CD4-positive, alpha-beta T cell treated with Interleukin-10 for 1 hour (primary cell): Measurements from ENCODE around the gene ACTRT2.

Experiments
- DNase-seq: peaks from one replicate; pipeline ENCODE4 v3.0.0-alpha.2; 2020

Gene ACTRT2

GRCh38 chr1:2983706-2984398 lies 37.4 kb upstream of the ACTRT2 start:
- DNase-seq = no peak

GRCh38 chr1:2984399-2985061 lies 36.7 kb upstream of the ACTRT2 start:
- DNase-seq = no peak

GRCh38 chr1:2985067-2985561 lies 36.2 kb upstream of the ACTRT2 start:
- no peak for DNase-seq

- no peak for DNase-seq
These were observed 35.3 kb upstream of the ACTRT2 start for GRCh38 chr1:2985694-2986548.

GRCh38 chr1:2986549-2987305 lies 34.5 kb upstream of the ACTRT2 start:
- no peak for DNase-seq

- no peak for DNase-seq
These were observed 33.5 kb upstream of the ACTRT2 start for GRCh38 chr1:2987773-2988172.

GRCh38 chr1:2988256-2988655 lies 33.0 kb upstream of the ACTRT2 start:
- no peak for DNase-seq

GRCh38 chr1:2989185-2989584 lies 32.1 kb upstream of the ACTRT2 start:
- no peak for DNase-seq

GRCh38 chr1:2989976-2990375 lies 31.3 kb upstream of the ACTRT2 start:
- no peak for DNase-seq

- no peak for DNase-seq
These were observed 30.7 kb upstream of the ACTRT2 start for GRCh38 chr1:2990376-2991115.

GRCh38 chr1:2991753-2992495 lies 29.3 kb upstream of the ACTRT2 start:
- DNase-seq = no peak

- DNase-seq = no peak
These were observed 22.7 kb upstream of the ACTRT2 start for GRCh38 chr1:2998503-2999100.

GRCh38 chr1:2999138-2999537 lies 22.1 kb upstream of the ACTRT2 start:
- no peak for DNase-seq

GRCh38 chr1:2999571-2999970 lies 21.7 kb upstream of the ACTRT2 start:
- DNase-seq = no peak

- no peak for DNase-seq
These were observed 21.1 kb upstream of the ACTRT2 start for GRCh38 chr1:3000214-3000613.

GRCh38 chr1:3000671-3001470 lies 20.4 kb upstream of the ACTRT2 start:
- DNase-seq = no peak

- no peak for DNase-seq
These were observed 19.6 kb upstream of the ACTRT2 start for GRCh38 chr1:3001471-3002348.

GRCh38 chr1:3002349-3003038 lies 18.8 kb upstream of the ACTRT2 start:
- no peak for DNase-seq
